Measurements from ENCODE around the gene FOXN3.

DNA sequence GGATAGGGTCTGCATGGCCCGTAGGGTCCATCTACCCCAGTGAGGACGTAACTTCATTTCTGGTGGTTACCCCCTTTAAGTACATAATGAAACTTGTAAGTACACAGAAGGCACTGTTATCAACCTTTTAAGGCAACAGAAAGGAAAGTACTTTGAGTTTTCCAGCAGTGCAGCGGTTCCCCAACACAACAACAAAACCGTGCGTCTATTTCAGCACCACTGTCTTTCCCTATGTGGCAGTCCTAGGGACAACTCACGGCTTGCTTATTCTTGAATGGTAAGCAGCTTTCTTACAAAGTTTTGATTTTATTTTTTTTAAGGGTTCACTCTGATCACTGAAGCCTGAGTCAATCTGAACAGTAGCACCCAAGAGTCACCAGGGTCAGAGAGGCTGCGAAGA, 46.3 kb downstream of the FOXN3 start:
- TF ChIP-seq, protein P1, sequence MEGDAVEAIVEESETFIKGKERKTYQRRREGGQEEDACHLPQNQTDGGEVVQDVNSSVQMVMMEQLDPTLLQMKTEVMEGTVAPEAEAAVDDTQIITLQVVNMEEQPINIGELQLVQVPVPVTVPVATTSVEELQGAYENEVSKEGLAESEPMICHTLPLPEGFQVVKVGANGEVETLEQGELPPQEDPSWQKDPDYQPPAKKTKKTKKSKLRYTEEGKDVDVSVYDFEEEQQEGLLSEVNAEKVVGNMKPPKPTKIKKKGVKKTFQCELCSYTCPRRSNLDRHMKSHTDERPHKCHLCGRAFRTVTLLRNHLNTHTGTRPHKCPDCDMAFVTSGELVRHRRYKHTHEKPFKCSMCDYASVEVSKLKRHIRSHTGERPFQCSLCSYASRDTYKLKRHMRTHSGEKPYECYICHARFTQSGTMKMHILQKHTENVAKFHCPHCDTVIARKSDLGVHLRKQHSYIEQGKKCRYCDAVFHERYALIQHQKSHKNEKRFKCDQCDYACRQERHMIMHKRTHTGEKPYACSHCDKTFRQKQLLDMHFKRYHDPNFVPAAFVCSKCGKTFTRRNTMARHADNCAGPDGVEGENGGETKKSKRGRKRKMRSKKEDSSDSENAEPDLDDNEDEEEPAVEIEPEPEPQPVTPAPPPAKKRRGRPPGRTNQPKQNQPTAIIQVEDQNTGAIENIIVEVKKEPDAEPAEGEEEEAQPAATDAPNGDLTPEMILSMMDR (IDR thresholded peaks at IDR 0.05) = no peak
- TF ChIP-seq POLR2A (IDR thresholded peaks at IDR 0.05) = no peak
- TF ChIP-seq EP300 (IDR thresholded peaks at IDR 0.05) = no peak

Data from ovary (tissue), 3 donors.